Activated CD8-positive, alpha-beta T cell treated with anti-CD3 and anti-CD28 coated beads for 36 hours (primary cell): ENCODE results near the gene NLGN2. TPM values are rescaled to one million over a fixed set of nuclear protein-coding genes. Genes with fewer than 3 reads are reported as not detected.
"Not testable (repeated sequence)": the region's sequence is repeated elsewhere in the genome, so short reads cannot be mapped to it uniquely, and the experiment has no call there.

Experiments
- ATAC-seq: fragments of 200-7000 bp; cut with Tn5 transposase; one replicate; pipeline ENCODE4 v1.10.0; 2021; ENCODE audit warnings: mild to moderate bottlenecking, moderate library complexity
- CTCF ChIA-PET: fragments of 350-600 bp; sonication (Branson Sonifier 250); formaldehyde crosslinking; loops from one replicate; lab custom pipeline; 2021; ENCODE audit warnings: antibody characterized with exemption; lab: Charles Lee
- POLR2A ChIA-PET: fragments of 350-600 bp; sonication (Branson Sonifier 250); formaldehyde crosslinking; loops from one replicate; lab custom pipeline; 2021; ENCODE audit warnings: antibody characterized with exemption; lab: Charles Lee
- DNase-seq: peaks from one replicate; pipeline ENCODE4 v3.0.0-alpha.2; 2020
- H3K27ac Mint-ChIP-seq: one replicate; pipeline ENCODE4 v1.8.0; 2021; ENCODE audit warnings: mild to moderate bottlenecking, mixed read lengths
- H3K27me3 Mint-ChIP-seq: one replicate; pipeline ENCODE4 v1.8.0; 2021; ENCODE audit warnings: mixed read lengths
- H3K36me3 Mint-ChIP-seq: one replicate; pipeline ENCODE4 v1.8.0; 2021; ENCODE audit warnings: low read depth, mixed read lengths
- H3K4me1 Mint-ChIP-seq: one replicate; pipeline ENCODE4 v1.8.0; 2021; ENCODE audit warnings: low read depth, mixed read lengths
- H3K4me3 Mint-ChIP-seq: one replicate; pipeline ENCODE4 v1.8.0; 2021; ENCODE audit warnings: mild to moderate bottlenecking, moderate library complexity, mixed read lengths
- H3K9me3 Mint-ChIP-seq: one replicate; pipeline ENCODE4 v1.8.0; 2021; ENCODE audit warnings: mixed read lengths
- CTCF ChIP-seq: fragments of 200-600 bp; IDR thresholded peaks from one replicate; pipeline ENCODE4 v1.8.0; 2022; ENCODE audit warnings: antibody characterized with exemption, mild to moderate bottlenecking
- intact Hi-C: fragments of 100-400 bp; cut with micrococcal nuclease; formaldehyde crosslinking; loops from one replicate; pipeline ENCODE4 v1.10.0; 2022
- total RNA-seq, 2 experiments: library from RNA; stranded (reverse); gene quantifications; one replicate each; pipeline ENCODE4 v1.2.3, GENCODE V29; 2021

NLGN2 gene
- total RNA-seq: 10 to 100 TPM in 1 of 2 experiments, 1 to 10 TPM in 1; 9.4 to 10.9 TPM

DNA sequence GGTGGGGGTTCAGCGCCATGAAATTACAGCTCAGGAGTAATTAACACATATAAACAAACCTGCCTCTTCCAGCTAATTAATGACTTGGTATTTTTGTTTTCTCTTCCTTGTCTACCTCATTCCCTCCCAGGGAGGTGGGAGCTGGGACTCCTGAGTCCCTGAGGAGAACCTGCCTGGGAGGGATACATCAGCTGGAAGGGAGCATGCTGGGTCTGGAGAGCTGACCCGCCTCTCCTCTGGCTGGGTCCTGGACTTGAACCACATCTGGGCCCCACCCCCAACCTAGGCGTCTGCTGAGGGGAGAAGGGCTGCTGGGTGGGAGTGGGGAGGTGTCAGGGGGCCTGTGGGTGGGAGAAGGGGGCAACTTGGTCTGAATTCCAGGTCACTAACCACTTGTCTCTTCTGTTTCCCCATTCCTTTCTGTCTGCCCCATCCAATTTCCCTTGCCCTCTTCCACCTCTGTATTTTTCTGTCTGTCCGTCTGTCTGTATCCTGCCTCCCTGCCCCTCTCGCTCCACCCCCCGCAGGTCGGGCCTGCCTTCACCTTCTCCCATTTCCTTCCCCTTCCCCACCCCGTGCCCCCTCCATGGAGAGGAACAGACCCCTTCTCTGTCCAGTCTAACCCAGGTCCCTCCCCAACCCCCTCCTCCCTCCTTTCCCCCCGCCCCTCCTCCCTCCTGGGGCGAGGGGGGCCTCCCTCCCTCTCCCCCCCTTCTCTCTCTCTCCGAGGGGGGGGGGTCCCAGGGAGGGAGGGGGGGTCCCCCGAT, at the start of gene NLGN2:
NLGN2 (plus strand) TSS at position 361 of the 767 bp plus-strand sequence. CDS start 411 bp downstream, outside the sequence.
- ATAC-seq: no peak
- no peak for TF ChIP-seq CTCF
- POLR2A ChIA-PET: interaction anchor here (1.0 to 1.8 kb wide), 4 partner anchors 9 to 94 kb away, joined by 3 to 5 read pairs (median 4); no protein-coding TSS in a partner anchor
- H3K4me1 Mint-ChIP-seq: peaks cover 14% of the 10 kb centered on the region
- H3K9me3 Mint-ChIP-seq: no peaks in the 10 kb centered on the region
- no peaks in the 10 kb centered on the region for H3K36me3 Mint-ChIP-seq
- peaks cover 2% of the 10 kb centered on the region for H3K27me3 Mint-ChIP-seq
- CTCF ChIA-PET: no interaction called here
- H3K27ac Mint-ChIP-seq: peak within 1 kb of the TSS; percentile 76
- peak within 1 kb of the TSS; percentile 58 for H3K4me3 Mint-ChIP-seq
- DNase-seq: peak; percentile 12
- intact Hi-C loops: no loop called here

- H3K9me3 Mint-ChIP-seq: no peaks in the 10 kb centered on the region
- CTCF ChIA-PET: interaction anchor here (0.6 to 2.1 kb wide), 5 partner anchors 14 to 260 kb away, joined by 3 to 11 read pairs (median 4); no protein-coding TSS in a partner anchor
- TF ChIP-seq CTCF: no peak
- ATAC-seq: no peak
- H3K27ac Mint-ChIP-seq: no peak overlapping the region
- H3K27me3 Mint-ChIP-seq: no peaks in the 10 kb centered on the region
- H3K4me3 Mint-ChIP-seq: no peak overlapping the region
- no peaks in the 10 kb centered on the region for H3K4me1 Mint-ChIP-seq
- intact Hi-C loops: no loop called here
- H3K36me3 Mint-ChIP-seq: no peaks in the 10 kb centered on the region
- POLR2A ChIA-PET: interaction anchor here (1.2 kb wide), 1 partner anchor 22 kb away, joined by 4 read pairs; no protein-coding TSS in a partner anchor
- no peak for DNase-seq
Measured at GRCh38 chr17:7361906-7362305, 45.7 kb upstream of the NLGN2 start.

GRCh38 chr17:7363311-7363710, 44.3 kb upstream of the NLGN2 start:
- Mint-ChIP-seq H3K4me1 (no peaks in the 10 kb centered on the region), H3K27ac (no peak overlapping the region), H3K27me3 (no peaks in the 10 kb centered on the region), H3K36me3 (no peaks in the 10 kb centered on the region), H3K9me3 (no peaks in the 10 kb centered on the region), H3K4me3 (no peak overlapping the region)
- ATAC-seq: no peak
- CTCF ChIA-PET: interaction anchor here (1.0 kb wide), 1 partner anchor 74 kb away, joined by 3 read pairs; no protein-coding TSS in a partner anchor
- POLR2A ChIA-PET: no interaction called here
- intact Hi-C loops: no loop called here
- no peak for TF ChIP-seq CTCF
- DNase-seq: no peak

DNA sequence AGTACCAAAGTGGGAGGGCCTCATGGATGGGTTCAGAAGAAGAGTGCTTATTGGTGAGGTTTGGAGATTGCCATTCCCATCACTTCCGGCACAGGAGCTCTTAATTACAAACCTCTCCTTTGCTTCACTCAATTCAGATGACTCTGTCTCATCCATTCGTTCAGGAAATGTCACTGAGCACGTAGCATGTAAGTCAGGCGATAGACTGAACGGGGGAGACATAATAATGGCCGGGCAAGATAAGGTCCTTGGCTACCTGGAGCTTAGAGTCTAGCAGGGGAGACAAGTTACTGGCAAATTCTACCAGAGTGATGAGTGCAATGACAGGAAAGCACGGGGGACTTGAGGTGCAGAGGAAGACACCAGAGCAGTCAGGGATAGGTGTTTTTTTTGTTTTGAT, 41.7 kb upstream of the NLGN2 start:
- H3K36me3 Mint-ChIP-seq, DNase-seq, intact Hi-C loops, H3K9me3 Mint-ChIP-seq, H3K27ac Mint-ChIP-seq, H3K4me1 Mint-ChIP-seq, H3K27me3 Mint-ChIP-seq, H3K4me3 Mint-ChIP-seq, ATAC-seq: not testable (repeated sequence)
- CTCF ChIA-PET: interaction anchor here (0.7 to 1.3 kb wide), 2 partner anchors 10 to 157 kb away, joined by 3 read pairs; no protein-coding TSS in a partner anchor
- POLR2A ChIA-PET: interaction anchor here (0.6 kb wide), 1 partner anchor 423 kb away, joined by 3 read pairs; no protein-coding TSS in a partner anchor

DNA sequence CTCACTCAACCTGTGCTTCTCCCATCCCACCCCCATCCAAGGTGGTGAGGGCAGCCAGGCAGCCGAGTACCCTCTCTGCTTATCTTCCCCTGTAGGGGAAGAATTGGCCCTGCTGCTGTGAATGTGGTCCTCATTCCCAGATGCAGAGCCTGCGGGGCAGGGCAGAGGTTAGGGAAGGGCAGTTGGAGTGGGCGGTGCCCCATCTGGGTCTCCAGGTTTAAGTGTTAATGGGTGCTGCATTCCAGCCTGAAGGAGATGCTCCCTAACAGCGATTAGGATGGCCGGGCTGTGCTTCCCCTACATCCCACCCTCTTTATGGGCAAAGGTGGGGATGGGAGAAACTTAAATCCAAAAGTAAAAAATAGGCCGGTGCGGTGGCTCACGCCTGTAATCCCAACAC, 40.6 kb upstream of the NLGN2 start:
- ChIA-PET CTCF (interaction anchor here (1.0 kb wide), 1 partner anchor 14 kb away, joined by 3 read pairs; no protein-coding TSS in a partner anchor), POLR2A (no interaction called here)
- H3K36me3 Mint-ChIP-seq: no peaks in the 10 kb centered on the region
- ATAC-seq (no peak), DNase-seq (no peak)
- H3K27me3 Mint-ChIP-seq: no peaks in the 10 kb centered on the region
- intact Hi-C loops: no loop called here
- no peaks in the 10 kb centered on the region for H3K4me1 Mint-ChIP-seq
- no peak overlapping the region for H3K27ac Mint-ChIP-seq
- TF ChIP-seq CTCF: no peak
- no peak overlapping the region for H3K4me3 Mint-ChIP-seq
- H3K9me3 Mint-ChIP-seq: no peaks in the 10 kb centered on the region
